Adrenal gland (tissue), 12 donors: ENCODE data around the gene GLP2R. TPM values are rescaled to one million over a fixed set of nuclear protein-coding genes. Genes with fewer than 3 reads are reported as not detected.

ENCODE experiments used
- DNase-seq, 7 donors: peaks; one replicate each; pipeline ENCODE4 v3.0.0-alpha.2; 2019 to 2020
- H3K27ac ChIP-seq, 5 donors: fragments of 200-600 bp; sonication (generic) in 4 of 5; 1 replicate in 3 of 5; 2 replicates in 2 of 5; pipeline versions ENCODE4 v1.5.1 to v1.8.0; 2016 to 2020; ENCODE audit warnings: mild to moderate bottlenecking in 1 of 5
- H3K27me3 ChIP-seq: fragments of 200-600 bp; 2 replicates; pipeline ENCODE4 v1.8.0; 2021
- H3K36me3 ChIP-seq, 2 donors: fragments of 200-600 bp; replicated peaks in 1 of 2; 1 replicate in 1 of 2; 2 replicates in 1 of 2; pipeline versions ENCODE4 v1.5.1 to v1.8.0; 2018 to 2022
- H3K4me1 ChIP-seq, 2 donors: fragments of 200-600 bp; replicated peaks in 1 of 2; 1 replicate in 1 of 2; 2 replicates in 1 of 2; pipeline versions ENCODE4 v1.5.1 to v1.8.0; 2018 to 2021
- H3K4me3 ChIP-seq, 4 donors: fragments of 200-600 bp; sonication (generic) in 3 of 4; one replicate each; pipeline ENCODE4 v1.5.1; 2016 to 2018
- H3K9me3 ChIP-seq, 3 donors: fragments of 200-600 bp; sonication (generic) in 1 of 3; replicated peaks in 1 of 3; 1 replicate in 2 of 3; 2 replicates in 1 of 3; pipeline versions ENCODE4 v1.5.1 to v1.8.0; 2016 to 2021
- CTCF ChIP-seq, 6 experiments: fragments of 450-650 bp in 4 of 6; fragments of 200-600 bp in 2 of 6; sonication (generic) in 1 of 6; IDR thresholded peaks; 1 replicate in 5 of 6; 2 replicates in 1 of 6; pipeline versions ENCODE4 v1.5.1 to v1.8.0; 2016 to 2021; ENCODE audit warnings: antibody characterized with exemption in 6 of 6, mild to moderate bottlenecking in 2 of 6, moderate library complexity in 1 of 6
- POLR2A ChIP-seq, 2 donors: fragments of 450-650 bp; IDR thresholded peaks; one replicate each; pipeline ENCODE4 v1.6.1; 2017; ENCODE audit warnings: antibody characterized with exemption in 2 of 2, mild to moderate bottlenecking in 2 of 2, moderate library complexity in 1 of 2
- WGBS, 4 donors: extraction: QIAGEN DNeasy Blood & Tissue Kit in 2 of 4; methylation state at CpG; one replicate each; pipeline versions ENCODE4 v1.1.5 to v1.1.7; 2013 to 2017; 5-methylcytosine and 5-hydroxymethylcytosine counted together
- intact Hi-C, 2 donors: fragments of 100-400 bp; cut with DNase I; formaldehyde crosslinking; loops; one replicate each; pipeline versions ENCODE4 v1.14.1 to v1.15.0; 2022 to 2023
- polyA plus RNA-seq, 3 donors: library from polyadenylated mRNA; stranded (reverse); fragments of 200-250 nt in 2 of 3; fragments of 350-450 nt in 1 of 3; fragmentation: Illumina TruSeq in 1 of 3; extraction: RNeasy Lipid Tissue Mini Kit (QIAGEN cat#74804) in 1 of 3; gene quantifications; one replicate each; pipeline ENCODE4 v1.2.3, GENCODE V29; 2013 to 2014
- total RNA-seq, 9 donors: library from RNA; depleted of rRNA in 4 of 9; stranded (reverse); fragments of >200 nt in 4 of 9; fragments of 120-200 nt in 1 of 9; fragmentation: NEBNext Ultra II Directional in 1 of 9; extraction: Animal tissue kit (Norgen Biotek cat#: 25700) in 1 of 9; gene quantifications; one replicate each; pipeline versions ENCODE4 v1.1.0 to v1.2.4, GENCODE V29; 2013 to 2023
- donor health status: healthy with polysubstance abuse.
- donor health status: Bipolar disorder and iron deficiency.
- donor health status: DM: yes; HTN: yes; CAD: no.
- donor health status: DM: no; HTN: no; CAD: no.
- donor health status: DM: no; HTN: no; CAD: no.
- donor health status: DM: yes; HTN: yes; CAD: no.

The GLP2R gene
- total and polyA plus RNA-seq, 12 donors: 0.07 to 1.2 (median 0.35) TPM; not detected in 1

GRCh38 chr17:9818760-9819159, 7.0 kb upstream of the GLP2R start:
- no peak for DNase-seq
- H3K27ac ChIP-seq: no peak overlapping the region
- H3K36me3 ChIP-seq: no peaks in the 10 kb centered on the region
- no peaks in the 10 kb centered on the region for H3K27me3 ChIP-seq
- WGBS, 4 donors: 51 to 68% (median 64%) methylated on average over 4 of the region's 4 CpGs
- H3K4me3 ChIP-seq: no peak overlapping the region
- intact Hi-C loops: no loop called here
- no peaks in the 10 kb centered on the region for H3K9me3 ChIP-seq
- no peak for TF ChIP-seq CTCF (IDR thresholded peaks at IDR 0.05)
- TF ChIP-seq POLR2A (IDR thresholded peaks at IDR 0.05): no peak
- no peaks in the 10 kb centered on the region for H3K4me1 ChIP-seq

GRCh38 chr17:9820448-9820847, 5.3 kb upstream of the GLP2R start:
- H3K4me1 ChIP-seq: no peaks in the 10 kb centered on the region
- no peaks in the 10 kb centered on the region for H3K9me3 ChIP-seq
- no peak overlapping the region for H3K27ac ChIP-seq
- no peaks in the 10 kb centered on the region for H3K27me3 ChIP-seq
- 43 to 83% (median 68%) methylated on average over 3 of the region's 3 CpGs for WGBS, 4 donors
- DNase-seq: no peak
- no peak overlapping the region for H3K4me3 ChIP-seq
- TF ChIP-seq CTCF (IDR thresholded peaks at IDR 0.05) (no peak), POLR2A (IDR thresholded peaks at IDR 0.05) (no peak)
- intact Hi-C loops: no loop called here
- H3K36me3 ChIP-seq: no peaks in the 10 kb centered on the region

- DNase-seq: no peak
- TF ChIP-seq POLR2A (IDR thresholded peaks at IDR 0.05) (no peak), CTCF (IDR thresholded peaks at IDR 0.05) (no peak)
- 57 to 76% (median 66%) methylated on average over 6 to 15 of the region's 15 CpGs for WGBS, 4 donors
- H3K36me3 ChIP-seq: no peaks in the 10 kb centered on the region
- no peaks in the 10 kb centered on the region for H3K9me3 ChIP-seq
- no peaks in the 10 kb centered on the region for H3K4me1 ChIP-seq
- H3K4me3 ChIP-seq: no peak within 1 kb of the TSS
- H3K27ac ChIP-seq: no peak within 1 kb of the TSS
- intact Hi-C loops: no loop called here
- H3K27me3 ChIP-seq: no peaks in the 10 kb centered on the region
Measured at GRCh38 chr17:9821921-9822320, 3.8 kb upstream of the GLP2R start, which contains the start of gene GSG1L2. TSS of gene GSG1L2 (minus strand) at chr17:9822079. CDS start at chr17:9822071, 8 bp downstream.

- Histone ChIP-seq H3K4me1 (no peaks in the 10 kb centered on the region), H3K9me3 (no peaks in the 10 kb centered on the region), H3K36me3 (no peaks in the 10 kb centered on the region), H3K27ac (no peak overlapping the region), H3K4me3 (no peak overlapping the region), H3K27me3 (no peaks in the 10 kb centered on the region)
- intact Hi-C loops: no loop called here
- TF ChIP-seq POLR2A (IDR thresholded peaks at IDR 0.05) (no peak), CTCF (IDR thresholded peaks at IDR 0.05) (no peak)
- no peak for DNase-seq
- WGBS, 4 donors: 54 to 63% (median 57%) methylated on average over 4 of the region's 4 CpGs
Measured at GRCh38 chr17:9824094-9824493, 1.6 kb upstream of the GLP2R start.
